Thyroid gland (tissue), 4 donors: ENCODE data around the gene WNK3.

Experiments used
- CTCF ChIP-seq, 6 experiments: fragments of 200-600 bp in 3 of 6; fragments of 450-650 bp in 3 of 6; sonication (generic) in 3 of 6; IDR thresholded peaks; one replicate each; pipeline ENCODE4 v1.5.1; 2016 to 2019; ENCODE audit warnings: antibody characterized with exemption in 6 of 6, mild to moderate bottlenecking in 2 of 6, inconsistent platforms in 1 of 6, moderate library complexity in 1 of 6
- POLR2A ChIP-seq, 2 donors: fragments of 450-650 bp; IDR thresholded peaks; one replicate each; pipeline ENCODE4 v1.6.1; 2017; ENCODE audit warnings: antibody characterized with exemption in 2 of 2, mild to moderate bottlenecking in 2 of 2, moderate library complexity in 1 of 2

- TF ChIP-seq CTCF (IDR thresholded peaks at IDR 0.05) (no peak), POLR2A (IDR thresholded peaks at IDR 0.05) (no peak)
Observed at GRCh38 chrX:54288277-54288676, 69.6 kb downstream of the WNK3 start.
